HG02973 (cell line): Measurements from ENCODE around the gene ADAM12.

Experiments used
- ATAC-seq: cut with Tn5 transposase; IDR thresholded peaks from one replicate; pipeline ENCODE4 v1.9.1; 2021; ENCODE audit warnings: moderate library complexity; ENCODE audit not compliant: unreplicated experiment

ADAM12 gene

DNA sequence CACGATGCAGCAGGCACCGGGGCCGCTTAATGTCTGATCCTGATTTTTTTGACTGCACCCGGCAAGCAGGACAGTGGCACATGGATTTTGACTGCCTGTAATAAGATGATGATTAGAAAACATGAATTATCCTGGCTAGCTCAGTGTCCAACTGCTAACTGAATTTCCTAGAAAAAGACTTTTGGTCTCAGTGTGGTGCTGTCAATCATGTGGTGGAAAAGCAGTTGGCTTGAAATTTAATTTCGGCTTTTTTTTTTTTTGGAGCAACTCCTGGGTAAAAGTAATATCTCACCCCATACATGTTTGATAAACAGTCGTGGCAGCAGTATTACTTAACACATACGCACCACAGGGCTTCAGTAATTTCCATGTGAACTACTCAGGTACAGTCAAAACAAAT is 264.2 kb downstream of the ADAM12 start:
- no peak for ATAC-seq

DNA sequence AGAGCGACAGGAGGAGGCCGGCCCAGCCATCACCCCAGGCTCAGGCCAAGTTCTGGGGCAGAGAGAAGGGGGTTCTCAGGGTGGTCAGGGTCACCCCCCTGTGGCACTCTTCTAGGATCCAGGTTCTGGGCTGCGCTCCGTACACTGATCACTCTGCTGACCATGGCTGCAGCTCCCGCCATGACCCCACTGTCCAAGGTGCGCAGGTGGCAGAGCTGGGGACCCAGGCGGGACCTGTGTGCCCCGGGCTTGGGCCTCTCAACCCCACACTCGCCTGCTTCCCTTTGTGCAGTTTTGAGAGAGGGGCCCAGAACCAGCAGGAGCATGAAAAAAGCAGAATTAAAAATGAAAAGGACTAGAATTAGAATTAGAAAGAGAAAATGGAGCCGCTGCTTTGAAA is 264.8 kb downstream of the ADAM12 start:
- ATAC-seq: no peak

GRCh38 chr10:126122881-126123280 is 265.4 kb downstream of the ADAM12 start:
- no peak for ATAC-seq

- no peak for ATAC-seq
Observed at GRCh38 chr10:126119599-126119998, 268.7 kb downstream of the ADAM12 start.

DNA sequence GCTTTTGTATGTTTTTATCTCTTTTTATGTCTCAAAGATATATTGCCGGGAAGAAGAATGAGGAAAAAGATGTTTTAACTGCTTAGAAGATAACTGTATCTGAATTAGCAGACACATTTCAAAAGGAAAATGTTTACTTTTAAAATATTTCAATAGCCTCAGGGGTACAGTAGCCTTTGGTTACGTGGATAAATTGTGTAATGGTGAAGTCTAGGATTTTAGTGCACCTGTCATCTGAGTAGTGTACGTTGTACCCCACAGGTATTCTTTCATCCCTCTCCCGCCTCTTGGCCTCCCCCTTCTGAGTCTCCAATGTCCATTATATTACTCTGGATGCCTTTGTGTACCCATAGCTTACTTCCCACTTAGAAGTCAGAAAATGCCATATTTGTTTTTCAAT is 269.8 kb downstream of the ADAM12 start:
- ATAC-seq: no peak

- ATAC-seq: no peak
Observed at GRCh38 chr10:126117196-126117595, 271.1 kb downstream of the ADAM12 start.

GRCh38 chr10:126115886-126116285 is 272.4 kb downstream of the ADAM12 start:
- ATAC-seq: no peak

- ATAC-seq: no peak
Observed at GRCh38 chr10:126114884-126115555, 273.3 kb downstream of the ADAM12 start.

DNA sequence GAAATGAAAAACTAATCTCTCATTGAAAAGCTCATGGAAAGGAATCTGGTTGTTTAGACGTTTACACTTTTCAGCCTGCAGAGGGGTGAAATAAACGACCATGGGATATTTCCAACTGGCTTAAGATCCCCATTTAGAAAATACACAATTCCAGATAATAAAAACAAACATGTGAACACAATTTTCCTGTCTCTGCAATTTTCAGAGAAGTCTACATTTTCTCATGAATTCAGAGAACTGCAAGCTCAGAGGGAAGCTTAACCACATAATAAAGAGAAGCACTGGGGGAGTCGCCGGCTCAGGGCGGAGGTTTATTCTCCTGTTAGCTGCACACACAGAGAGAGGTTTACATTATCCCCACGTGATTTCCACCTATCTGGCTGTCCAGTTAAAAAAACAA is 276.8 kb downstream of the ADAM12 start:
- no peak for ATAC-seq

GRCh38 chr10:126110489-126111180 is 277.6 kb downstream of the ADAM12 start:
- no peak for ATAC-seq

DNA sequence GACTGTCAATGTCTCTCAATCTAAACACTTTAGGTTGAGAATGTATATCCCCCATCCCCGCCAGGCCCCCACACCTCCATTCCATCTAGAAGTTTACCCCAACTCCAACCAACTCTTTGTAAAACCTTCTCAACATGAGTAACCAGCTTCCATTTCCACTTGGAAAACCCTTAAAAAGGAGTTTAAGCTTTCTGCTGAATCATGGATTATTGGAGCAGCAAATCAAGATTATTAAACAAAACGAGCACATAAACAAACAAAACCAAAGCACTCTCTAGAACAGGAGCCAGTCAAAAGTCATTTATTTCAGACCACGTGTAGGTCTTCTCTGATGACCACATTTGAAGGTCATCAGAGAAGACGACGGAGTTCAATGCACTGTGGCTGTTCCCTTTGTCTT is 278.4 kb downstream of the ADAM12 start:
- no peak for ATAC-seq

DNA sequence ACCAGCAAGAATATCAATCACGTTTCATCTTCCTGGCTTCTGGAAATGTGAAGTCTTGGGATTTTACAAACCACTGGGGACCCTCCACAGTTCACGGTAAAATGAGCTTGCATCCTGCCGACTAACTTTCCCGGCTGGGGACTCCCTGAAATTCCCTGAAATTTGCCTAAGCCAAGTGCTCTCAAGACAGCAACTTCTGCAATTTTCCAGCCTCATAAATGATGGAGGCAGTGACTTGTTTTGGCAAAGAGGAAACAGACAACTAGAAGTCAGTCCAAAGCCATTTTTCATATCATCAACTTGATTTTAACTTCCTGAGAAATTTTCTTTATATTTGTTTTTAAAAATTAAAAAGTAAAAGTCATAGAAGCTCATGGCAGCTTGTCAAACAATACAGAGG is 279.6 kb downstream of the ADAM12 start:
- ATAC-seq: no peak

DNA sequence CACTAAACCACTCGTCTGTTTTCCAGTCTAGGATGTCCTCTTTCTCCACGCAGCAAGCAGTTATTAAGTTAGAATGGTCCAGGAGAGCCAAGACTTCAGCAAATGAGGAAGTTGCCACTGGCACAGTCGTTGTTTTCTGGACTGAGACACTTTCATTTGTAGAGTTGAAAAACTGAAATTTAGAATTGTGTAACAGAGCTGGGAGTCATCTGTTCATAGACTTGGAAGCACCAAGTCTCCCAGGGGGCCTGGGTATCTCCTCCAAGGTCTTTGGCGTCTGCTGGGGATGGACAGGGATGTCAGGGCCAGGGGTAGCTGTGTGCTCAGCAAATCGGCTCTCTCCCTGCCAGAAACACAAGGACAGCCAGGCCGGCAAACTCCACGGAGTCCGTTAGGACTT is 283.5 kb downstream of the ADAM12 start:
- no peak for ATAC-seq

DNA sequence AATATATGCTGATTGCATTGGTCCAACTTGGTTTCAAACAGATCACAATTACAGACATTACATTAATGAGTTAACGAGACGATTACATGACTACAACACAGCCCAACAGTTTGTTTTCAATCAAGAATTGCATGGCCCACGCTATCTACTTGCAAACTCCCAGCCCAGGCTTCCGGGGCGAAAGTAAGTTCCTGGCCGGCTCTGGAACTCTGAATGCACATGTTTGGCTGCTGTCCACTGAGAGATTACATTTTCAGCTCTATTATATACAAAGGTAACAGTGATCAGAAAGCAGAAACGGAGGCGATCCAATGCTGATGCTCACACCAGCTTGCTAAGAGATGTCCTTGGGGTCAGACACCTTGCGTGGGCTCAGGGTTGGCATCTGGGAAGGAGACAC is 285.6 kb downstream of the ADAM12 start:
- no peak for ATAC-seq

DNA sequence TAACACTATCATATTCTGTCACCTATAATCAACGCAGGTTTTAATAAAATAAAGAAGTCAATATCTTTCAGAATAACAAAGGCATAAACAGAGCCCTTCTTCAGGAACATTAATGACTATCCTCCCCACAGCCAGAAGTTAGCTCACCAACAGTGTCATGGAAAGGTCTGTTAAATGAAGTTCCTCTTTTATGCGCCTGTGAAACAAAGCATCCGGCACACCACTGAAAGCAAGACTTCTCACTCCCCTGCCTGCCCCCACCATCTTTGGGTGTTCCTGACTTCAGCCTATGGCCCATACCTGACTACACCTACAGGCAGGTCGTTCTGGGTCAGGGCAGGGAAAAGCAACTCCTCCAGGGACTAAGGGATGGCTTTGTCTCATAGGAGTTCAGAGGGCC is 286.5 kb downstream of the ADAM12 start:
- ATAC-seq: peak; percentile 97

DNA sequence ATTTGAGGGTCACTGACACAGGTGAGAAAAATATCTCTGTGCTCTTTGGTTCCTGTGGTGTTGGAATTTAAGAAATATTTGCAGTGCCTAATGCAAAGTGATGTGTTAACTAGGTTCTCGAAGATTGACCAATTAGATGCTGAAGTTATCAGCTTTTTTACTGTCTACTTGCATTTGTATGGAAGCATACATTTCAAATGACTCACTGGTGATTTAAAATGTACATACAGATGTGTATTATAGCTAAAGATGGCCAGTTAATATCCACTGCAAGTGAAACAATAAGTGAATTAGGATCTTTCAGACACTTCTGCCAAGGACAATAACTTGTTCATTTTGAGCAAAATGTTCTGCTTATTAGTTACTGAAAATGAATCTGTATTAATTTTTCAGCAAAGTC is 287.0 kb downstream of the ADAM12 start:
- ATAC-seq: peak; percentile 15

DNA sequence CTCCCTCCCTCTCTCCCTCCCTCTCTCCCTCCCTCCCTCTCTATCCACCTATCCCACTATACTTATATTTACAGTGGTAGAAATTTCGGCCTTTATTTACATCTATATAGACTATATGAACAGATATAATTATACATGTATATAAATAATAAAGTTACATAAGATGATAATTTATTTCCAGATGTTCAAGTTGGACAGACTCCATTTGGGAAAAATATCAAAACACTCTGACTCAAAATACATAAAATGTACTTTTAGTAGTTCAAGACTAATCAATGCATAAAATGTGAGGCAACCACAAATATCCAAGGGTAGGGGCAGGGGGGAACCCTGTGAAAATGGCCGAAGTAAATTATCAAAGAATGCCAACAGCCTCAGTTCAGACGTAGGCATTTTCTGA is 288.9 kb downstream of the ADAM12 start:
- ATAC-seq: no peak

- ATAC-seq: no peak
Observed at GRCh38 chr10:126098226-126098581, 290.1 kb downstream of the ADAM12 start.

DNA sequence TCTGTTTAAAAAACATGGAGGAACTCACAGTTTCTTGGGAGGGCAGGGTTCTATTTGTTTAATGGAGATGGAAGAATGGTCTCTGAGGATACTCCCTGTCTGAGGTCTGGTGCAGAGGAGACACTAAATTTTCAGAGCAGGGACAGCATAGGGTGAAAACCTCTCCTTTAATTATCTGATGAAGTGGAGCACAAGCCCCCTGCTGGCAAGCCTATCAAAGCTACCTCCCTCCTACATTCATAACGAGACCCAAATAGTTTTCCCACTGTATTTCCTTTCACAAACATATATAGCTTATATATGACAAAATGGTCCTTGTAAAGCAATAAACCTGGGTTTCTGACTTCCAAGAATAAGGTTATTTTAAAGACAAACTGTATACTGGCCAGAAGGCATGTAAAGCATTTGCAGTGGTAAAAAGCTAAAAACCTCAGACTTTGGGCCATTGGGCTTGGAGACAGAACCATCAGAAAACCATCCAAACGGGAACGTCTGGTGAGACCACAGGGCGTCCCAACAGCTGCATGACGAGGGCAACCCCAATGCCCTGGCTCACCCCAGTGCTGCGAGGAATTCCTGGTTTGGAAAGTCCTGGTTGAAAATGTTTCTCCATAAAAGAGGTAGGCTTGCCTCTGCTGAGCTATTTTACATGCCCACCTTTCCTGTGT is 290.6 kb downstream of the ADAM12 start:
- ATAC-seq: no peak

GRCh38 chr10:126094537-126094936 is 293.7 kb downstream of the ADAM12 start:
- ATAC-seq: no peak

DNA sequence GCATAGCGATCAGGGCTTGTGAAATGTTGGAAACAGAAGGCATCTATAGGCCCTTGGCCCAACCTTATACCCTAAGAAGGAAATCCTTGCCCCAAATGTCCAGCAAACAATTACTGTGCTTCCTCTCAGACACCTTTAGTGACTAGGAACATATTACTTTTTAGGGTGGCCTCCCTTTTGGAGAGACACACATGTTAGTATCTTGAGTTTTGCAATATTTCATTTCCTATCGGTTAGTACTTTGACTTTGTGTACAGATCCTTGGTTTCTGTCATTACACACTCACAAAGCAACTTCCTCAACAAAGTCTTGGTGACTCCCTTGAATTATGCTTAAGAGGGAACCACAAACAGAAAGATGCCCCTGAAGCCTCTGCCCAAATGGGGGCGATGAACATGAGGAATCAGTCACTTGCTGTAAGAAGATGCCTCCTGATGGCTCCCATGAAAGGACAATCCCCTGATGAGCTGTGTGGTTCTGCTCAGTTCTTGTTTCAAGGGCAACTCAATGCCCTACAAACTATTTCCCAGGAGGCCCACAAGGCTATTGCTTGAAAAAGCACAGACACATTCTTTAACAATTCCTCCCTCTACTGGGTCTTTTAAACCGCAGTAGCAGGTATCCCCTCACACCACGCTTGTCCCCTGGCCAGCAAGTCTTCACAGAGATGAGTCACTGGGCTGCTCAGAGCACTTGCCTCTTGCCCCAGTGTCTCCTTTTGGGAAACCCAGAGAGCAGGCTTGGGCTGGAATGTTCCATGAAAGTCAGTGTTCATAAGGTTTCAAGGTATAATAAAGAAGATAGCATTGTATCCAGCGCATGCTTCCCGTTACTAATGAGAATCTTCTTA is 295.7 kb downstream of the ADAM12 start:
- no peak for ATAC-seq
